Psoas muscle (tissue), 8 donors: ENCODE measurements around the gene ZNF524. TPM values are rescaled to one million over a fixed set of nuclear protein-coding genes. Genes with fewer than 3 reads are reported as not detected.
A peak's percentile ranks its signal among the peaks of the same experiment; 100 is the strongest.

ENCODE experiments used
- ATAC-seq, 4 donors: fragments of 200-7000 bp; cut with Tn5 transposase; one replicate each; pipeline ENCODE4 v1.9.1; 2020; ENCODE audit warnings: moderate library complexity in 3 of 4, mild to moderate bottlenecking in 2 of 4
- DNase-seq, 2 donors: peaks; one replicate each; pipeline ENCODE4 v3.0.0-alpha.2; 2020
- H3K27ac ChIP-seq: fragments of 200-600 bp; one replicate; pipeline ENCODE4 v1.8.0; 2022
- H3K27me3 ChIP-seq, 3 donors: fragments of 200-600 bp in 1 of 3; one replicate each; pipeline versions ENCODE4 v1.6.1 to v1.8.0; 2013 to 2022; ENCODE audit warnings: low read length in 2 of 3, mild to moderate bottlenecking in 2 of 3, moderate library complexity in 1 of 3; ENCODE audit not compliant: insufficient read depth in 3 of 3
- H3K36me3 ChIP-seq, 2 donors: fragments of 200-600 bp in 1 of 2; one replicate each; pipeline versions ENCODE4 v1.6.1 to v1.8.0; 2013 to 2022; ENCODE audit warnings: low read depth in 1 of 2, mild to moderate bottlenecking in 1 of 2, moderate library complexity in 1 of 2; ENCODE audit not compliant: insufficient read depth in 1 of 2
- H3K4me1 ChIP-seq: fragments of 200-600 bp; one replicate; pipeline ENCODE4 v1.8.0; 2022
- H3K4me3 ChIP-seq: fragments of 200-600 bp; one replicate; pipeline ENCODE4 v1.8.0; 2022; ENCODE audit warnings: mild to moderate bottlenecking
- H3K9me3 ChIP-seq: fragments of 200-600 bp; one replicate; pipeline ENCODE4 v1.8.0; 2022
- WGBS, 3 donors: extraction: QIAGEN DNeasy Blood & Tissue Kit; methylation state at CpG; one replicate each; pipeline versions ENCODE4 v1.1.6 to v1.1.7; 2013; 5-methylcytosine and 5-hydroxymethylcytosine counted together
- intact Hi-C, 2 donors: fragments of 100-400 bp; cut with DNase I; formaldehyde crosslinking; loops; one replicate each; pipeline versions ENCODE4 v1.11.0 to v1.14.2; 2022
- polyA plus RNA-seq, 3 donors: library from polyadenylated mRNA; stranded (reverse); fragments of 200-250 nt; gene quantifications; one replicate each; pipeline ENCODE4 v1.2.3, GENCODE V29; 2013
- total RNA-seq, 4 donors: library from RNA; stranded (reverse); fragmentation: NEBNext Ultra II Directional in 2 of 4; extraction: Animal tissue kit (Norgen Biotek cat#: 25700) in 2 of 4; gene quantifications; one replicate each; pipeline versions ENCODE4 v1.2.1 to v1.2.4, GENCODE V29; 2021 to 2023
- TF ChIP-seq, protein P1 (sequence below): fragments of 200-600 bp; IDR thresholded peaks from one replicate; pipeline ENCODE4 v1.8.0; 2022; ENCODE audit warnings: antibody characterized with exemption
- donor health status: healthy with polysubstance abuse.
- donor health status: DM: no; HTN: no; CAD: no; lungs with moderate emphysema.
- donor health status: Bipolar disorder and iron deficiency.
- donor health status: healthy.
- donor health status: DM: yes; HTN: yes; CAD: no.
- donor health status: DM: no; HTN: no; CAD: no.
- donor health status: DM: no; HTN: no; CAD: no.
- donor health status: DM: yes; HTN: yes; CAD: no.

The ZNF524 gene
- total and polyA plus RNA-seq, 7 donors, result 21.4 to 52.5 (median 32.0) TPM

DNA sequence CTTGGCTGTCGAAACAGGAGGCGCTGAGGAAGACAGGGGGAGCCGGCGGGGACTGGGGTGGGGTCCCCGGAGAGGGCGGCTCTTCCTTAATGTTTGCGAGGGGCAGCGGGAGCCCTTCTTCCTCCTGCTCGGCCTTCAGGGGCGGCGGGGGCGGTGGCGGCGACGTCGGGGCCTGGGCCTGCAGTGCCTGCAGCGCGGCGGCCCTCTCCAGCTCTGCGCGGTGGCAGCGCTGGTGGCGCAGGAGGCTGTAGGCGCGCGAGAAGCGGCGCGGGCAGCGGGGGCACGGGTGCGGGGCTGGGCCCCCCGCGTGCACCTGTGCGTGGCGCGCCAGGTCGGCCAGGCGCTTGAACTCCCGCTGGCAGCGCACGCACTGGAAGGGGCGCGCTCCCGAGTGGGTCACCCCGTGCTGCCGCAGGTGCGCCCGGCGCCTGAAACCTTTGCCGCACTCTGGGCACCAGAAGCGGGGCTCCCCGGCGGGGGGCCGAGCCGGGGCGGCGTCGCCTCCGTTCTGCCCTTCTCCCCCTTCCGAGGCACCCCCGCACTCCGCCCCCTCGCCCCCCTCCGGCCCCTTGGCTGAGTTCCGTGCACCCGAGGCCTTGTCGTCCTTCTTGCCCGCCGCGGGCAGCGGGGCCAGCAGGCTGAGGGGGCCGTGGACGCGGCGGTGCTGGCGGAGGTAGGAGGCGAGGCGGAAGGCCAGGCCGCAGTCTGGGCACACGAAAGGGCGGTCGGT lies 21.9 kb upstream of the ZNF524 start:
- ATAC-seq (no peak), DNase-seq (no peak)
- no peaks in the 10 kb centered on the region for H3K9me3 ChIP-seq
- intact Hi-C loops, result no loop called here
- H3K4me1 ChIP-seq, result peaks cover 2% of the 10 kb centered on the region
- TF ChIP-seq, protein P1, sequence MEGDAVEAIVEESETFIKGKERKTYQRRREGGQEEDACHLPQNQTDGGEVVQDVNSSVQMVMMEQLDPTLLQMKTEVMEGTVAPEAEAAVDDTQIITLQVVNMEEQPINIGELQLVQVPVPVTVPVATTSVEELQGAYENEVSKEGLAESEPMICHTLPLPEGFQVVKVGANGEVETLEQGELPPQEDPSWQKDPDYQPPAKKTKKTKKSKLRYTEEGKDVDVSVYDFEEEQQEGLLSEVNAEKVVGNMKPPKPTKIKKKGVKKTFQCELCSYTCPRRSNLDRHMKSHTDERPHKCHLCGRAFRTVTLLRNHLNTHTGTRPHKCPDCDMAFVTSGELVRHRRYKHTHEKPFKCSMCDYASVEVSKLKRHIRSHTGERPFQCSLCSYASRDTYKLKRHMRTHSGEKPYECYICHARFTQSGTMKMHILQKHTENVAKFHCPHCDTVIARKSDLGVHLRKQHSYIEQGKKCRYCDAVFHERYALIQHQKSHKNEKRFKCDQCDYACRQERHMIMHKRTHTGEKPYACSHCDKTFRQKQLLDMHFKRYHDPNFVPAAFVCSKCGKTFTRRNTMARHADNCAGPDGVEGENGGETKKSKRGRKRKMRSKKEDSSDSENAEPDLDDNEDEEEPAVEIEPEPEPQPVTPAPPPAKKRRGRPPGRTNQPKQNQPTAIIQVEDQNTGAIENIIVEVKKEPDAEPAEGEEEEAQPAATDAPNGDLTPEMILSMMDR, result no peak
- no peak overlapping the region for H3K4me3 ChIP-seq
- no peak overlapping the region for H3K27ac ChIP-seq
- no peaks in the 10 kb centered on the region for H3K27me3 ChIP-seq
- 94 to 97% (median 96%) methylated on average over 59 to 83 of the region's 83 CpGs for WGBS, 3 donors
- H3K36me3 ChIP-seq, result peaks cover 5 to 31% of the 10 kb centered on the region in 2 donors

DNA sequence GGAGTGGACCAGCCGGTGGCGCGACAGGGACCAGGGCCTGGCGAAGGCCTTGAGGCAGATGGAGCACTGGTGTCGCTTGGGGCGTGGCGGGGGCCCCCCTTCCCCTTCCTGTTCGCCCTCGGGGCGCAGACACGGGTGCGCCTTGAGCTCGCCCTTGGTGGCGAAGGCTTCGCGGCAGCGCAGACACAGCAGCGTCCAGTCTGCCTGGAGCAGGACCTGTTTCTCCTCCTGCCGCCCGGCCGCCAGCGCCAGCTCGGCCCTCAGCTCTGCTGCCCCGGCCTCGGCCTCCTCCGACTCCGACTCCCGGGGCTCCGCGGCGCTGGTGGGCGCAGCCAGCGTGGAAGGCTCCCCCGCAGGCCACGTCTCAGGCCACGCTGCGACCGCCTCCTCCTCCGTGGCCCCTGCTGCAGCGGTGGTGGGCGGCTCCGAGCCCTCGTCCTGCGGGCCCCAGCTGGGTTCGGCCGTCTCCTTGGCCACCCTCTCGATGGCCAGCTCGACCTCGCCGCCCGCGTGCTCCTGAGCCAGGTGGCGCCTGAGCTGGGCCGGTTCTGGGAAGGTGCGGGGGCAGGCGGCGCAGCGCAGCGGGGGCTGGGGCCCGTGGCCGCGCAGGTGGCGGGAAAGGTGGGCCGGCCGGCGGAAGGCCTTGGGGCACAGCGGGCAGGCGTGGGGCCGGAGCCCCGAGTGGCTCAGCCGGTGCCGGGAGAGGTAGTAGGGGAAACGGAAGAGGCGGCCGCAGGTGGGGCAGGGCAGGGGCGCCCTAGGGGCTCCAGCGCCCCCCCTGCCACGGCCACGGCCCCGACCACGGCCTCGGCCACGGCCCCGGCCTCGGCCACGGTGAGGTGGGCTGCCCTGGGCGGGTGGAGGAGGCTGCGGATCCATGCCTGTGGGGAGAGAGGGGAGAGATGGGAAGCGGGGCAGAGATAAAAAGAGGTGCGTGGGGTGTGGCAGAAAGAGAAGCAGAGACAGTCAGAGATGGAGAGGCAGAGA lies 21.0 kb upstream of the ZNF524 start:
- 92 to 94% (median 93%) methylated on average over 58 to 90 of the region's 90 CpGs for WGBS, 3 donors
- intact Hi-C loops, result no loop called here
- TF ChIP-seq, protein P1, result no peak
- Histone ChIP-seq H3K27ac (peak overlapping the region; percentile 97), H3K4me3 (peak overlapping the region; percentile 93), H3K9me3 (no peaks in the 10 kb centered on the region), H3K36me3 (peaks cover 5 to 31% of the 10 kb centered on the region in 2 donors), H3K27me3 (no peaks in the 10 kb centered on the region), H3K4me1 (peaks cover 2% of the 10 kb centered on the region)
- ATAC-seq, result no peak
- DNase-seq, result no peak

DNA sequence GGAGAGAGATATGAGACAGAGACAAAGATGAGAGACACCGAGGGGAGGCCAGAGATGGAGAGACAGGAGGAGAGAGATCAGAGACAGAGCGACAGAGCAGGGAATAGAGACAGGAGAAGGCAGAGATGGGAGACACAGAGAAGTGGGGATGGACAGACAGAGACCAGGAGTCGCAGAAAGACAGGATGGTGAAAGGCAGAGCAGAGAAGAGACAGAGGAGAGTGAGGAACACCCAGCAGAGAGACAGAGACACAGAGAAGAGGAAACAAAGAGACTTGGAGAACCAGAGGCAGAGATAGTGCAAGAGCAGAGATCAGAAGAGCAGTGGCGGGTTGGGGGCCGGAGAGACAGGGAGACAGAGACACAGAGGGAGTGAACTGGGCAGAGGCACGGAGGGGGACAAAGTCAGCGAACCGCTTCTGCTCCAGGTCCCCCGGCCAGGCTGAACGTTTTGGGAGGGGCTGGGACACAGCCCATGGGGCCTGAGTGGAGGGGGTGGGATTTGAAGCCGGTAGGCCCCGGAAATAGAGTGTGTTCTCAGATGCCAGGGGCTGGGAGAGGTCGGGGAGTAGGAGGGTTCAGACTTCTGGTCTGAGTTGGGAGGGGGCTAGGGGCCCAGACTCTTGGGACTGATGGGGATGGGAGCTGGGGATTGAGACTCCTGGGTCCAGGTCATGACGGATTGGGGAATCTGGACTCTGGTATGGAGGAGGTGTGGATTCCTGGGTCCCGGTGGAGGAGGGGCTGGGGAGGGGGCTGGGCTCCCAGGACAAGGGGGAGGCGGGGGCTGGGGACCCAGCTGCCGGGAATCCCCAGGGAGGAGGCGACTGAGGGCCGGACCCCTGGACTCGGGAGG lies 20.1 kb upstream of the ZNF524 start:
- Histone ChIP-seq H3K27me3 (peaks cover 0 to 1% (median 0%) of the 10 kb centered on the region in 3 donors), H3K4me1 (peaks cover 2% of the 10 kb centered on the region), H3K27ac (peak overlapping the region; percentile 97), H3K4me3 (peak overlapping the region; percentile 93), H3K36me3 (peaks cover 5 to 31% of the 10 kb centered on the region in 2 donors), H3K9me3 (no peaks in the 10 kb centered on the region)
- intact Hi-C loops, result loop anchor here in 1 of 2 donors (2.0 kb wide), 1 partner anchor 63 kb away; no protein-coding TSS in a partner anchor
- TF ChIP-seq, protein P1, result no peak
- WGBS, 3 donors, result 8 to 10% (median 10%) methylated on average over 18 to 20 of the region's 20 CpGs
- DNase-seq (peak in 1 of 2 donors; percentile 80), ATAC-seq (peak; percentile 62 to 81 (median 70))

- ATAC-seq (peak; percentile 82 to 92 (median 90)), DNase-seq (peak; percentile 89 to 95)
- WGBS, 3 donors, result 0 to 1% (median 0%) methylated on average over 15 to 24 of the region's 24 CpGs
- TF ChIP-seq, protein P1, result no peak
- intact Hi-C loops, result loop anchor here in 1 of 2 donors (2.0 kb wide), 1 partner anchor 64 kb away; no protein-coding TSS in a partner anchor
- Histone ChIP-seq H3K27ac (peak within 1 kb of the TSS; percentile 97), H3K4me1 (peaks cover 3% of the 10 kb centered on the region), H3K9me3 (no peaks in the 10 kb centered on the region), H3K36me3 (peaks cover 5 to 31% of the 10 kb centered on the region in 2 donors), H3K4me3 (peak within 1 kb of the TSS; percentile 93), H3K27me3 (peaks cover 0 to 5% (median 0%) of the 10 kb centered on the region in 3 donors)
These were observed 19.4 kb upstream of the ZNF524 start, which contains the start of gene ZNF579 for GRCh38 chr19:55580628-55581144. TSS of gene ZNF579 (minus strand) at chr19:55580848. CDS start at chr19:55579639, 1,209 bp downstream.
